Activated naive CD4-positive, alpha-beta T cell (primary cell): ENCODE measurements around the gene BRCA2.
"Not testable (repeated sequence)": the region's sequence is repeated elsewhere in the genome, so short reads cannot be mapped to it uniquely, and the experiment has no call there.

Source experiments
- DNase-seq, 4 experiments: peaks; one replicate each; lab custom pipeline; 2025; lab: John Stamatoyannopoulos, UW

The BRCA2 gene

DNA sequence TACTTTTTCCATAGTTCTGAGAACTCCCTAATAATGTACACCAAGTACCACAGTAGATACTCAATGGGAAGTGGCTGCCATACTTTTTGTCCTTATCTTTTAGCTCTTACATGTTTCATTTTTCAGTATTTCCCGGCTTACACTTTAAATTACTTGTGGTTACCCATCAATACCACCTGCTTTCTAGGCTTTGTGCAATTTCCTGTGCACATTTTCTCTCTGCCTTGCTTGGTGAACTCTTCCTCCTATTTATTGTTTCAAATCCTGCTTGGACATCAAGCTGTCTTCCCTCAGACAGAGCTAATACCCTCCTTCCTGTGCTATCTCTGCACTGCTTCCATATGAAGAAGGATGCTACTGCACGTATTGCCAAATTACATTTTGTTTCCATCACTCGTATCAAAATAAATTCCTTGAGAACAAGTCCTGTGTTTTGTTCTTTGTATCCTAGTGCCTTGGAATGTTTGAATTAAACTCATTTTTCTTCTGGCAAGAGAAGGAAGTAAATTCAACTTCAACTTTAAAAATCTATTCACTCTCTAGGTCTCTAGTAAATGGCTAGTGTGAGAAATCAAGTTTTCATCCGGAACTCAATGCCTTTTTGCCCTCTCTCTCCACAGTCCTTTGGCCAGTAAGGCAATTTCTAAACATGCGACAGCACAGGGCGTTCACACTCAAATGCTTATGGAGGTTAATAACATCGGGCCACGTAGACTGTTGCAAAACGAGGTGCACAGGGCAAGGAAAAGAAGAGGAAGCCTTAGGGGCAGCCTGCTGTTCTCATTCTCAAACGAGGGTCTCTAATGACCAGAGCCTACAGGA, 5.8 kb upstream of the BRCA2 start:
- no peak for DNase-seq

DNA sequence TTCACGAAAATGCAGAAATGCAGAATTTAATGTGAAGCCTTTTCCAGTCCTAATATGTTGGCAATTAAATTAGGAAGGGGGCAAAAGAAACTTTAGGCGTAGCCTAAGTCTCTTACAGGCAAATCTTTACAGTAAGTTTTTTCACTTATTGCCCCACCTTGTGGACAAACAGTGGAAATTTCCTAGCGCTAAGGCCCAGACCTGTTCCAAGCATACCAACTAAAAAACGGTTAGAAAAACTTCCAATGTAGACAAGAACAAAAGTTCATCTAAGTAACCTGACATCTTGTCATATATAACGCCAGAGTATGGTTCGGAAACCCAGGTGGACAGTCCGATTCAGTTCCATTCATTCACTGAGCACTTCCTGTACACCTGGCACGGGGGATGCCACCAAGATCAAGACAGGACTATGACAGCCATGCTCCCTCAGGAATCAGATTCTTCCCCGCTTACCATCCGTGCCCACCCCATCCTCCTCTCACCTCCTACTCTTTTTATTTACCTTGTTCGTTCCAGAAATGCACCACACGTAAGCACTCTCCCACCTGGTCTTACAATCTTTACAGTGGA, 5.1 kb upstream of the BRCA2 start:
- no peak for DNase-seq

DNA sequence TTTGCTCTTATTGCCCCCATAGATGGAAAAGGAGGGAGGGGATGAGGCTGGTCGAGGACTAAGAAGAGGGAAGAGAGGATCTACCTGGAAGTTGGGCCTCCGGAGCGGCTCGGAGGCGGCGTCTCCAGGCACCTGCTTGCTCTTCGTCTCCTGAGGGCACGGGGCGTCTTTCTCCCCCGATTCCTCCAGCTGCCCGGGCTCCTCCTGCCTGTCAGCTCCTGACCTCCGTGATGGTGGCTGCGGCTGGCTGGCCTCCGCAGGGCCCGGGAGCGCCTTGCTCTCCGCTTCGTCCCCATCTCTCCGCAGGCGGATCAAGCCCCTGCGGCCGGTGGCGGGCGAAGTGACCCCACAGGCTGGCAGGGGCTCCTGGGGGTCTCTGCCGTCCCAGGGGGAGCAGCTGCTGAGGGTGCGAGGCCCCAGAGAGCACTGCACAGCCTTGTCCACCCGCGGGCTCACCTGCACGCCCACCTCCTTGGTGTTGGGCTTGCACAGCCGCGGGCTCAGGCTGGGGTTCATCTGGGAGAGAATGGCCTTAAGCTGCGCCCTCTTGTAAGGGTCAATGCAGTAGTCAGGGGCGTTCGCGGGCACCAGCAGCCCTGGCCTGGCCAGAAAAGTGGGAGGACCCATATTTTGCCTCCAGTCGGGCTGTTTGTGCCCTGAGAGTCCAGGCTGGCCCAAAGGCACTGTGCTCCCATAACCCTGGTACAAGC, 4.0 kb upstream of the BRCA2 start:
- DNase-seq, result no peak

DNA sequence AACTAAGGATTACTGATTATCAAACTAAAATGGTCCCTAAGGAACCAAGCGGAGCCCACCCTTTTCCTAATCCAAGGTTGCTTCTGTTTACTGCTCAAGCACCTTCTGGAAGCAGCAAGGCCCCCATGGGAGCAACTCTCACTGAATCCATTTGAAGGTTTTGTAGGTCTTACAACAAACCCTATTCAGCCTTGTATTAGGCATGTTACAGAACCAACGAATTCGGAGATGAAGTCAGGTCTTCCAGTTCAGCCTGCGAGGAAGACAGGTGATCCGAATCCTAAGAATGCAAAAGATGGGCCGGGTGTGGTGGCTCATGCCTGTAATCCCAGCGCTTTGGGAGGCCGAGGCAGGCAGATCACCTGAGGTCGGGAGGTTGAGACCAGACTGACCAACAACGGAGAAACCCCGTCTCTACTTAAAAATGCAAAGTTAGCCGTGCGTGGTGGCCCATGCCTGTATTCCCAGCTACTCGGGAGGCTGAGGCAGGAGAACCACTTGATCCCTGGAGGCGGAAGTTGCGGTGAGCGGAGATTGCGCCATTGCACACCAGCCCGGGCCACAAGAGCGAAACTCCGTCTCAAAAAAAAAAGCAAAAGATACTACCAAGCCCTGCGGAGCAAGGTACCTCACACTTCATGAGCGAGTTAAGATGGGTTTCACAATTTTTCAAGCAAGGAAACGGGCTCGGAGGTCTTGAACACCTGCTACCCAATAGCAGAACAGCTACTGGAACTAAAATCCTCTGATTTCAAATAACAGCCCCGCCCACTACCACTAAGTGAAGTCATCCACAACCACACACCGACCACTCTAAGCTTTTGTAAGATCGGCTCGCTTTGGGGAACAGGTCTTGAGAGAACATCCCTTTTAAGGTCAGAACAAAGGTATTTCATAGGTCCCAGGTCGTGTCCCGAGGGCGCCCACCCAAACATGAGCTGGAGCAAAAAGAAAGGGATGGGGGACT, 754 bp upstream of the BRCA2 start:
- peak in 2 of 4 experiments; percentile 42 to 46 for DNase-seq

DNA sequence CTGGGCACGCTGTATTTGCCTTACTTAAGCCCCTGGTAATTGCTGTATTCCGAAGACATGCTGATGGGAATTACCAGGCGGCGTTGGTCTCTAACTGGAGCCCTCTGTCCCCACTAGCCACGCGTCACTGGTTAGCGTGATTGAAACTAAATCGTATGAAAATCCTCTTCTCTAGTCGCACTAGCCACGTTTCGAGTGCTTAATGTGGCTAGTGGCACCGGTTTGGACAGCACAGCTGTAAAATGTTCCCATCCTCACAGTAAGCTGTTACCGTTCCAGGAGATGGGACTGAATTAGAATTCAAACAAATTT, 676 bp downstream of the BRCA2 start:
- DNase-seq, result peak in 1 of 4 experiments; percentile 18

DNA sequence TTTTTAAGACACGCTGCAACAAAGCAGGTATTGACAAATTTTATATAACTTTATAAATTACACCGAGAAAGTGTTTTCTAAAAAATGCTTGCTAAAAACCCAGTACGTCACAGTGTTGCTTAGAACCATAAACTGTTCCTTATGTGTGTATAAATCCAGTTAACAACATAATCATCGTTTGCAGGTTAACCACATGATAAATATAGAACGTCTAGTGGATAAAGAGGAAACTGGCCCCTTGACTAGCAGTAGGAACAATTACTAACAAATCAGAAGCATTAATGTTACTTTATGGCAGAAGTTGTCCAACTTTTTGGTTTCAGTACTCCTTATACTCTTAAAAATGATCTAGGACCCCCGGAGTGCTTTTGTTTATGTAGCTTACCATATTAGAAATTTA, 1.2 kb downstream of the BRCA2 start:
- DNase-seq, result no peak

DNA sequence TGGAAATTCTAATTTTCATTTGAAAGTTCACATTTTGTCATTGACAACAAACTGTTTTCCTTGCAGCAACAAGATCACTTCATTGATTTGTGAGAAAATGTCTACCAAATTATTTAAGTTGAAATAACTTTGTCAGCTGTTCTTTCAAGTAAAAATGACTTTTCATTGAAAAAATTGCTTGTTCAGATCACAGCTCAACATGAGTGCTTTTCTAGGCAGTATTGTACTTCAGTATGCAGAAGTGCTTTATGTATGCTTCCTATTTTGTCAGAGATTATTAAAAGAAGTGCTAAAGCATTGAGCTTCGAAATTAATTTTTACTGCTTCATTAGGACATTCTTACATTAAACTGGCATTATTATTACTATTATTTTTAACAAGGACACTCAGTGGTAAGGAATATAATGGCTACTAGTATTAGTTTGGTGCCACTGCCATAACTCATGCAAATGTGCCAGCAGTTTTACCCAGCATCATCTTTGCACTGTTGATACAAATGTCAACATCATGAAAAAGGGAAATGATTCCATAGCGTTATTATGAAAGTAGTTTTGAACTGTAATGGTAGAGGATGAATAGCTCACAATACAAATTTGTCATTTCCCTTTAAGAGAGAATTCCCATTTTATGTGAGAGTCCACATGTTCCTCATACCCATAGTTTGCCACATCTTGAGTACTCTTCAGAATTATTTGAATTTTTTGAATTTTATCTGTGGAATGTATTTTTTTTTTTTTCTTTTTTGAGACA, 2.6 kb downstream of the BRCA2 start:
- no peak for DNase-seq

DNA sequence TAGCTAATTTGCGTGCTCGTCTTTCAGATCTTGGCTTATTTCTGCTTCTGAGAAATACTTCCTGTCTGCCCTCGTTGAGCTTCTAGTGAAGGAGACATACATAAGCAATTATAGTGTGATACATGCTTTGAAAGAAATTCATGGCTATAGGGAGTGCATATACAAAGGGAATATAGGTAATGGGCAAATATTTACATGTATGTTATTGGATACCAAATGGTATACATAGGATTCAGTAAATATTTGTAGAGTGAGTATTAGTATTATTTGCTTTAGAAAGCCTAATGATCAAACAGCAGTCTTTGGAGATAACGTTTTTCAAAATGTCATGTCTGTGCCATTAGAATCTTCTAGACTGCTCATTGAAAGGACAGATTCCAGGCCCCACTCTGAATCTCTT, 5.2 kb downstream of the BRCA2 start:
- no peak for DNase-seq

DNA sequence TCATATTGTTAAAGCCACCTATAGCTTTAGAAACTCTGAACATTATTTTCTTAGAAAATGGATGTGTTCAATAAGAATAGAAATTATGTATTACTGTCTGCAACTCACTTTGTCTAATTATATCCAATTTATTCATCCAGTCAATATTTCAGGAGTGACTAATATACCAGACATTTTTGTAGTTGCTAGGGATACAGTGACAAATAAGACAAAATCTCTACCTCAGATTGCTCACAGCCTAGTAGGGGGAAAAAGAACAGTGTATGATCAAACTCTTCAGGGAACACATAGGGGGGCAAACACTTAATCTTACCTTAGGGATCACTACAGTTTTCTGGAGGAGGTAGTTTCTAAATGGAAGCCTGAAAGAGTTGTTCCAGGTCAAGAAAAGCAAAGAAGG, 8.6 kb downstream of the BRCA2 start:
- DNase-seq, result no peak

DNA sequence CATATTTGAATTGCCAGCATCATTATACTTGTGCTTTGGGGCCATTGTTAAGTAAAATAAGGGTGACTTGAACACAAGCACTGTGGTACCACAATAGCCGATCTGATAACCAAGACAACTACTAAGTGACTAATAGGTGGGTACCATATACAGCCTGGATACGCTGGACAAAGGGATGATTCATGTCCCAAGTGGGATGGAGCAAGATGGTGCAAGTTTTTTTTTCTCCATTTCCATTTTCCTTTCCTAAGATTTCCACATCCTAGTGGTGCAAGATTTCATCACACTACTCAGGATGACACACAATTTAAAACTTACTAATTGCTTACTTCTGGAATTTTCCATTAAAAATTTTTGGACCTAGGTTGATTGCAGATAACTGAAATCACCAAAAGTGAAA, 15.1 kb downstream of the BRCA2 start:
- DNase-seq, result no peak

DNA sequence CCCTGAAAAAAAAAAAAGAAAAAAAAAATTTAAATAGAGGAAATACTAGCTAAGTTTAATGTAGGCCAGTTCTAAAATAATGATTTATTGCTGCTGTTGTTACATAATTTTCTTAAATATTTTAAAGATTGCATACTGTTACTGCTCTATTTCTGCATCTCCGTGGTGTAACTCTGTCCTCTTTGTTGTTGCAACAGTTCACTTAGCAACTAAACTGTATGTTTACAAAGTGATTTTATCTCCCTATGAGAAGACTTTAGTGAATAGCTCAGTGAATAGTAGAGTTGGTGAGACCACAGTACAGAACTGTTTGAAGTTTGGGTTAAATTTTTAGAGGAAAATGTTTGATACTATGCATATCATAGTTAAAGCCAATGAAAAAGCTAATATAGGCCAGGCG, 19.4 kb downstream of the BRCA2 start:
- no peak for DNase-seq

DNA sequence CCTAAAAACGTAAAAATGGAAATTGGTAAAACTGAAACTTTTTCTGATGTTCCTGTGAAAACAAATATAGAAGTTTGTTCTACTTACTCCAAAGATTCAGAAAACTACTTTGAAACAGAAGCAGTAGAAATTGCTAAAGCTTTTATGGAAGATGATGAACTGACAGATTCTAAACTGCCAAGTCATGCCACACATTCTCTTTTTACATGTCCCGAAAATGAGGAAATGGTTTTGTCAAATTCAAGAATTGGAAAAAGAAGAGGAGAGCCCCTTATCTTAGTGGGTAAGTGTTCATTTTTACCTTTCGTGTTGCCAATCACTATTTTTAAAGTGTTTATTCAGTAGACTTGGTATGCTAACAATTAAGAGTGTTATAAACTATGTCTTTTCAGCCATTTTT, 25.6 kb downstream of the BRCA2 start:
- DNase-seq, result no peak

DNA sequence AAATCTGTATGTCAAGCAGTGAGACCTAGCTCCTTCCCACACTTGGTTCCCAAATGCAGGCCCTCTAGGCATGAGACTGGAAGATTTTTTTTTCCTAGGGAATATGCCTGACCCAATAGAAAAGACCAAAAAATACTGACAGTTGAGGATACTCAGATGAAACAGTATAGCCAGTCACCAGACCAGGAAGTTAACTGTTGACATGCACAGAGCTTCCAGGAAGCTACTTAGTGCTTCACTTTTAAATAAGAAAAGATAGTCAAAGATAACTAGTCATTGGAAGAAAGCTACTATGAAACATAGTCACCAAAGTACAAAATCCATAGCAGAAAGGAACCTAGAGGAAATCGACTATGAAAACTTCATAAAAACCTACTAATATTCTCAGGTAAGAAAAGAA, 32.3 kb downstream of the BRCA2 start:
- DNase-seq, result no peak

DNA sequence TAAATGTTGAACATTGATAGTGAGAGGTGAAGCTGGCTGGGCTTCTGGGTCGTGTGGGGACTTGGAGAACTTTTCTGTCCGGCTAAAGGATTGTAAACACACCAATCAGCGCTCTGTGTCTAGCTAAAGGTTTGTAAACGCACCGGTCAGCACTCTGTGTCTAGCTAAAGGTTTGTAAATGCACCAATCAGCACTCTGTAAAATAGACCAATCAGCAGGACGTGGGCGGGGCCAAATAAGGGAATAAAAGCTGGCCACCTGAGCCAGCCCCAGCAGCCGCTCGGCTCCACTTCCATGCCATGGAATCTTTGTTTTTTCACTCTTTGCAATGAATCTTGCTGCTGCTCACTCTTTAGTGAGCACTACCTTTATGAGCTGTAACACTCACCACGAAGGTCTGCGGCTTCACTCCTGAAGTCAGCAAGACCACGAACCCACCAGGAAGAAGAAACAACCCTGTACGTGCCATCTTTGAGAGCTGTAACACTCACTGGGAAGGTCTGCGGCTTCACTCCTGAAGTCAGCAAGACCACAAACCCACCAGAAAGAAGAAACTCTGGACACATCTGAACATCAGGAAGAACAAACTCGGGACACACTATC, 35.6 kb downstream of the BRCA2 start:
- DNase-seq, result not testable (repeated sequence)

DNA sequence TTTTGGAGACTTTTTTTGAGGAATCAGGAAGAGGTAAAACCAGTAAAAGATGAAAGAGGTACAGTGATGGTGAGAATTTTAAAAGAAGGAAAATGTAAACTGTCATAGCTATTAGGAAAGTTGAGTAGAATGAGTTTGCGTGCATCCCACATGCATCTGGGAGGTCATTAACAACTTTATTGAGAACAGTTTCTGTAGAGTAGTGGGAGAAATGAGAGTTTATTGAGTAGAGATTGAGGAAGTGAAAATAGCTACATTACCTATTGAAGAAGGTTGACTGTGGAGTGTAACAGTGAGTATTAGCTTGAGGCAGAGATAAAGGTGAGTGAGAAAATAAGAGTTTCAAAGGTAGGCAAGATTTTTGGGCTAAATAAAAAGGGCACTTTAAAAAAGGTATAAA, 38.7 kb downstream of the BRCA2 start:
- DNase-seq, result no peak

DNA sequence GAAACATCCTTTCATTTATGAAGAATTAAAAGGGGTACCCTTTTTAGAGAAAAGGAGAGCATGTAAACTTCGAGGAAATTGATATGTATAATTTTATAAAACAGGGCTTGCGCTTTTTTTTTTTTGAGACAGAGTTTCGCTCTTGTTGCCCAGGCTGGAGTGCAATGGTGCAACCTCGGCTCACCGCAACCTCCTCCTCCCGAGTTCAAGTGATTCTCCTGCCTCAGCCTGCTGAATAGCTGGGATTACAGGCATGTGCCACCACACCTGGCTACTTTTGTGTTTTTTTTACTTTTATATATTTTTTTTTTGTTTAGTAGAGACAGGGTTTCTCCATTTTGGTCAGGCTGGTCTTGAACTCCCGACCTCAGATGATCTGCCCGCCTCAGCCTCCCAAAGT, 40.6 kb downstream of the BRCA2 start:
- not testable (repeated sequence) for DNase-seq

DNA sequence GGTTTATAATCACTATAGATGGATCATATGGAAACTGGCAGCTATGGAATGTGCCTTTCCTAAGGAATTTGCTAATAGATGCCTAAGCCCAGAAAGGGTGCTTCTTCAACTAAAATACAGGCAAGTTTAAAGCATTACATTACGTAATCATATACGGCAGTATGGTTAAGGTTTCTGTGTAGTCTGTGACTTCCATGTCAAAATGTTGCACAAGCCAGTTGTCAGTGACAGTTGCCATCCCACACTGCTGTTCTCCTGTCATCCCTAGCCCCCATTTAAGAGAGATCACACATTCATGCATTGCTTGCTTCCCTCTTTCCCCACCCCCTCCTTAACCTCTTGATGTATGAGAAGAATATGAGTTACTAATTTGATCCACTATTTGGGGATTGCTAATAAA, 47.3 kb downstream of the BRCA2 start:
- no peak for DNase-seq

DNA sequence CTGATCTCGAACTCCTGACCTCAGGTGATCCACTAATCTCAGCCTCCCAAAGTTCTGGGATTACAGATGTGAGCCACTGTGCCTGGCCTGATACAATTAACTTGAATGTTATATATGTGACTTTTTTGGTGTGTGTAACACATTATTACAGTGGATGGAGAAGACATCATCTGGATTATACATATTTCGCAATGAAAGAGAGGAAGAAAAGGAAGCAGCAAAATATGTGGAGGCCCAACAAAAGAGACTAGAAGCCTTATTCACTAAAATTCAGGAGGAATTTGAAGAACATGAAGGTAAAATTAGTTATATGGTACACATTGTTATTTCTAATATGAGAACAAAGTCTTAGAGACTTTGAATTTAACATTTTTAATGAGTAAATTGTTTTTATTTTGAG, 55.5 kb downstream of the BRCA2 start:
- DNase-seq, result no peak

DNA sequence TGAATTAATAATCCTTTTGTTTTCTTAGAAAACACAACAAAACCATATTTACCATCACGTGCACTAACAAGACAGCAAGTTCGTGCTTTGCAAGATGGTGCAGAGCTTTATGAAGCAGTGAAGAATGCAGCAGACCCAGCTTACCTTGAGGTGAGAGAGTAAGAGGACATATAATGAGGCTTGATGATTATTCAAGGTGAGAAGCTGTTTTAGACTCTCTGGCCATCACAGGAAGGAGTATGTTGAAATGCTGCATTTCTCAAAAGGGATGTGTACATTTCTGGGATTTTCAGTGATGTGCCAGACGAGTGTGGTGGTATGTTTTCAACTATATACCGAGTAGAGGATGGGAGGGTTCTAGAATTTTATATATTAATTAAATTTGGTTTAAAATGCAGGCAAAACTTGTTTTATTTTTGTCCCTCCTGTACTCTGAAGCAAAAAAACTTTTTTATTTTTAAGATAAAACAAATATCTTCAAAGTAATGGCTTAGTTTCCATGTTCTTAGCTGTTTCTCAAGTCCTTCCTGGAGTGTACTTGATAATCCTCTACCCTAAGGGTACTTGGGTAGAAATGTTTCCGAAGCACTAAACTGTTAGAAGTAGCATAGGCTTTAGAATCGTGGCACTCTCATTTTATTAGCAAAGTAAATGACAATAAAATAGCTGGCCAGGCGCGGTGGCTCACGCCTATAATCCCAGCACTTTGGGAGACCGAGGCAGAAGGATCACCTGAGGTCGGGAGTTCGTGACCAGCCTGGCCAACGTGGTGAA, 61.5 kb downstream of the BRCA2 start:
- DNase-seq, result no peak

DNA sequence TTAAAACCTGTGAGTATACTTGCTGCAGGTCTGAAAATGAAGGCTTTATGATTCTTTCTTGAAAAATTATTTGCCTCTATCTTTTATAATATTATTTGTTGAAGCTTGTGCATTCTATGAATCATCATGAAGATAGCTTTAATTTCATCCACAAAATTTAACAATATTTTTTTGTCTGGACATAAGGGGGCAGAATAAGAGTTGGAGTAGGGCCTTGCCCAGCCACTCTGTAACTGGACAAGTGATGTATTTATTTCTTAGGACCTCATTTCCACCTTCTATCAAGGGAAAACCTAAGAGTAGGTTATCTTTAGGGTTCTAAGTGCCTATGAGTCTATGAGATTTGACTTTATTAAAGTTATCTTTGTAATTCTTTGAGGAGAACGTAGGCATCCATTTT, 62.7 kb downstream of the BRCA2 start:
- no peak for DNase-seq
